ENCODE measurements around the gene PWWP2B.

Gene PWWP2B

GRCh38 chr10:132407243-132407746, 10.3 kb downstream of the PWWP2B start:
- DNase-seq (ENCODE audit: low read depth), result no peak

- DNase-seq (ENCODE audit: low read depth), result no peak
Observed at GRCh38 chr10:132407846-132408278, 10.9 kb downstream of the PWWP2B start.

GRCh38 chr10:132408367-132408781, 11.4 kb downstream of the PWWP2B start:
- no peak for DNase-seq (ENCODE audit: low read depth)

- no peak for DNase-seq (ENCODE audit: low read depth)
Observed at GRCh38 chr10:132408823-132409666, 12.0 kb downstream of the PWWP2B start.

- no peak for DNase-seq (ENCODE audit: low read depth)
Observed at GRCh38 chr10:132409667-132410028, 12.6 kb downstream of the PWWP2B start.

- DNase-seq (ENCODE audit: low read depth), result no peak
Observed at GRCh38 chr10:132410056-132410778, 13.2 kb downstream of the PWWP2B start.

GRCh38 chr10:132410779-132411532, 14.0 kb downstream of the PWWP2B start:
- no peak for DNase-seq (ENCODE audit: low read depth)

GRCh38 chr10:132411561-132412253, 14.7 kb downstream of the PWWP2B start:
- DNase-seq (ENCODE audit: low read depth), result no peak

GRCh38 chr10:132412316-132413192, 15.6 kb downstream of the PWWP2B start:
- DNase-seq (ENCODE audit: low read depth), result no peak

- no peak for DNase-seq (ENCODE audit: low read depth)
Observed at GRCh38 chr10:132413226-132414205, 16.5 kb downstream of the PWWP2B start.

- DNase-seq (ENCODE audit: low read depth), result no peak
Observed at GRCh38 chr10:132414402-132415016, 17.5 kb downstream of the PWWP2B start.

- no peak for DNase-seq (ENCODE audit: low read depth)
Observed at GRCh38 chr10:132415255-132415654, 18.3 kb downstream of the PWWP2B start.

- no peak for DNase-seq (ENCODE audit: low read depth)
Observed at GRCh38 chr10:132415956-132416355, 19.0 kb downstream of the PWWP2B start.

- no peak for DNase-seq (ENCODE audit: low read depth)
Observed at GRCh38 chr10:132416566-132417256, 19.7 kb downstream of the PWWP2B start.

- no peak for DNase-seq (ENCODE audit: low read depth)
Observed at GRCh38 chr10:132417257-132417910, 20.4 kb downstream of the PWWP2B start.

GRCh38 chr10:132417957-132418441, 21.0 kb downstream of the PWWP2B start:
- no peak for DNase-seq (ENCODE audit: low read depth)

- no peak for DNase-seq (ENCODE audit: low read depth)
Observed at GRCh38 chr10:132418527-132419416, 21.8 kb downstream of the PWWP2B start.

Measured in HS-27A (cell line).